Amniotic stem cell (primary cell): ENCODE measurements around the gene SLC44A2.

Experiments
- DNase-seq: peaks from one replicate; lab custom pipeline; 2025; lab: John Stamatoyannopoulos, UW

Gene SLC44A2

DNA sequence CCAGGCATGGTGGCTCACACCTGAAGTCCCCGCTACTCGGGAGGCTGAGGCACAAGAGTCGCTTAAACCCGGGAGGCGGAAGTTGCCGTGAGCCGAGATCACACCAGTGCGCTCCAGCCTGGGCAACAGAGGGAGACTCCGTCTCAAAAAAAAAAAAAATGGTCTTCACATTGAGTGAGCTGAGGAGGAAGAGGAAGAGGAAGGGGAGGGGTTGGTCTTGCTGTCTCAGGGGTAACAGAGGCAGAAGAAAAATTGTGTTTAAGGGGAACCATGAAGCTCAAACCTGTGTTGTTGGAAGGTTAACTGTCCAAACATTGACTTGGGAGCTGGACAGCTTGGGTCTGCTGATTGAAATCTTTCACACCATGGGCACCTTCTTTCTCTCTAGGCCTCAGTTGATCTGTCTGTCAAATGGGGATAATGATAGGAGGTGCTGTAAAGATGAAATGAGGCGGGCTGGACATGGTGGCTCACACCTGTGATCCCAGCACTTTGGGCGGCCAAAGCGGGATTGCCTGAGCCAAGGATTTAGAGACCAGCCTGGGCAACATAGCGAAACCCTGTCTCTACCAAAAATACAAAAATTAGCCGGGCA lies 9.8 kb upstream of the SLC44A2 start:
- no peak for DNase-seq

DNA sequence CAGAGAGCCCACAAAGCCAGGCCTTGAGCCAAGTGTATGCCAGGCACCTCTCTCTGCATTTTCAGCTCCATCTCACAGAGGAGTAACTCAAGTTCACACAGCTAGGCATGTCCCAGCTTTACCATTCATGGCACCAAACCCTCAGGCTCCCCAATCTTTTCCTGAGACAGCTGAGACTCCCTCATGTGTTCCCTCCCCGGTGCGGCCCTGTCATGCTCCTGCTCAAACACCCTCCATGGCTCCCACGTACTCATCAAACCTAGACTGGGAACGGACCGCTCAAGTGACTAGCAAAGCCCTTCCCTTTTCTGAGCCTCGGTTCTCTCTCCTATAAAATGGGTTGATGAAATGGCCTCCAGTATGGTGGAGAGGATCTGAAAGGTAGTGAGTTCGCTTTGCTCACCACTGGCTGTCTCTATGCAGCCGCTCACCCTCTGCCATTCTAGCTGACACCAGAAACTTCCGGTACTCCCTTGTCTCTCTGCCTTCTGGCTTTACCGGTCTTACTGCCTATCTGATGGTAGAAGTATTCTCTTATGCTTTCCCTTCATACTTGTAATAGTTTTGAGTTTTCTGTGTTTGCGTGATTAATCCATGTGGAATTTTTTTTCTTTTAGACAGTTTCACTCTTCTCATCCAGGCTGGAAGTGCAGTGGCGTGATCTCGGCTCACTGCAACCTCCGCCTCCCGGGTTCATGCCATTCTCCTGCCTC lies 7.8 kb upstream of the SLC44A2 start:
- peak; percentile 78 for DNase-seq

- no peak for DNase-seq
These were observed 6.5 kb upstream of the SLC44A2 start for GRCh38 chr19:10618846-10619245.

GRCh38 chr19:10620786-10621185 lies 4.6 kb upstream of the SLC44A2 start:
- DNase-seq, result no peak

DNA sequence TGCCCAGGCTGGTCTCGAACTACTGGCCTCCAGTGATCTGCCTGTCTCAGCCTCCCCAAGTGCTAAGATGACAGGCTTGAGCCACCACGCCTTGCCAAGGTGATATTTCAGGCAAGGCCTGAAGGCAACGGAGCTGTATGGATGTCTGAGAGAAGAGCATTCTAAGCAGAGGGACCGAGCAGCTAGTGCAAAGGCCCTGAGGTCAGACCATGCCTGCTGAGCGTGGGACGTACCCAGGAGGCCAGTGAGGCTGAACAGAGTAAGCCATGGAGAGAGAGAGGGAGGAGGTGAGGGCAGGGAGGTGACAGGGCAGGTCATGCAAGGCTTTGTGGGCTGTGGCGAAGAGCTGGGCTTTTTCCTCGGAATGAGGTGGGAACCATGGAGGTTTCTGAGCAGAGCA lies 3.4 kb upstream of the SLC44A2 start:
- DNase-seq, result no peak

DNA sequence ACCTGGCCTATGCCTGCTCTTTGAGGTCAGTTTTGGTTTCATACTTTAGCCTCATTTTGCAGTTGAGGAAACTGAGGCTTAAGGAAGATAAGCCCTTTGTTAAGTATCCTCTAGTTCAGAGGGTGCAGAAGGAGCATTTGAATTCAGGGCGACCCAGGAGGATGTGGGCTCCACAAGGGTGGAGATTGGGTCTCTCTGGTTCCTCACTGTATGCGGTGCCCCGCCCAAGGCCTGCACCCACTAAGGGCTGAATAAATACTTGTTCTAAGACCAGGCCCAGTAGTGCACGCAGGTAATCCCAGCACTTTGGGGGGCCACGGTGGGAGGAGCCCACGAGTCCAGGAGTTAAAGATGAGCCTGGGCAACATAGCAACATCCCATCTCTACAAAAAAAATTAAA lies 768 bp upstream of the SLC44A2 start:
- DNase-seq, result no peak

- no peak for DNase-seq
These were observed 397 bp downstream of the SLC44A2 start for GRCh38 chr19:10625762-10626138.

DNA sequence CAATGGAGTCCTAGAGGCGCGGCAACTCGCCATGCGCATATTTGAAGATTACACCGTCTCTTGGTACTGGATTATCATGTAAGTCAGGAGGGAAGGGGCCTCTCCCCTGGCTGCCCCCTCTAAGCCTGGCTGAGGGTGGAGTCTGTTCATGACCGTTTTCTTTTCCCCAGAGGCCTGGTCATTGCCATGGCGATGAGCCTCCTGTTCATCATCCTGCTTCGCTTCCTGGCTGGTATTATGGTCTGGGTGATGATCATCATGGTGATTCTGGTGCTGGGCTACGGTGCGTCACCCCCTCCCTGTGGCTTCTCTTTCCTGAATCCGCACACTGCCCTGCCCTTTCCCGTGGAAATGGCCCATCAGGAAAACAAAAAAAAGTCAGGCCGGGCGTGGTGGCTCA lies 6.5 kb downstream of the SLC44A2 start:
- no peak for DNase-seq

DNA sequence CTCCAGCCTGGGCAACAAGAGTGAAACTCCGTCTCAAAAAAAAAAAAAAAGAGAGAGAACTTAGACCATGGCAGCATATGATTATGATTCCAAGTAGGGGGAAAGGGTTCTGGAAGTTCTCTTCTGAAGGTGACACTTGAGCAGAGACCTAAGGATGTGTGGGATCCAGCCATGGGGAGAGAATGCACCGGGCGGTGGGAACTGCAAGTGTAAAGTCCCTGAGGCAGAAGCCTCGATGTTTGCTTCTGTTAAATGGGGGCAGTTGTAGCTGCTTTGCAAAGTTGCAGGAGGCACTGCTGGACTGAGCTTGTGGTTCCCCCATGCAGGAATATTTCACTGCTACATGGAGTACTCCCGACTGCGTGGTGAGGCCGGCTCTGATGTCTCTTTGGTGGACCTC lies 9.1 kb downstream of the SLC44A2 start:
- DNase-seq, result no peak

GRCh38 chr19:10634963-10635362 lies 9.6 kb downstream of the SLC44A2 start:
- DNase-seq, result no peak

DNA sequence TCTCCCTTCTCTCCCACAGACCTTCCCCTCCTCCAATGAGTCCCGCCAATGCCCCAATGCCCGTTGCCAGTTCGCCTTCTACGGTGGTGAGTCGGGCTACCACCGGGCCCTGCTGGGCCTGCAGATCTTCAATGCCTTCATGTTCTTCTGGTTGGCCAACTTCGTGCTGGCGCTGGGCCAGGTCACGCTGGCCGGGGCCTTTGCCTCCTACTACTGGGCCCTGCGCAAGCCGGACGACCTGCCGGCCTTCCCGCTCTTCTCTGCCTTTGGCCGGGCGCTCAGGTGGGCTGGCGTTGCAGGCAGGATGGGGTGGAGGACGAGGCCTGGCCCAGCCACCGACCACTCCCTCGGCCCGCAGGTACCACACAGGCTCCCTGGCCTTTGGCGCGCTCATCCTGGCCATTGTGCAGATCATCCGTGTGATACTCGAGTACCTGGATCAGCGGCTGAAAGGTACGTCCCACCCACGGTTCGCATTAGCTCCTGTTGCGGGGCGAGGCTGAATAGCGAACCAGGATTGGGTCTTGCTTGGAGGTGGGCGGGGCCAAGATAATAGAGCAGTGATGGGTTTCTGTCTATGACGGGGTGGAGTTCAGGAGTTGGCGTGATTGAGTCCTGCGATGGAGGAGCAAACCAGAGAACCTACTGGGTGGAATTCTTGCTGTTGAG lies 11.1 kb downstream of the SLC44A2 start:
- DNase-seq, result no peak

DNA sequence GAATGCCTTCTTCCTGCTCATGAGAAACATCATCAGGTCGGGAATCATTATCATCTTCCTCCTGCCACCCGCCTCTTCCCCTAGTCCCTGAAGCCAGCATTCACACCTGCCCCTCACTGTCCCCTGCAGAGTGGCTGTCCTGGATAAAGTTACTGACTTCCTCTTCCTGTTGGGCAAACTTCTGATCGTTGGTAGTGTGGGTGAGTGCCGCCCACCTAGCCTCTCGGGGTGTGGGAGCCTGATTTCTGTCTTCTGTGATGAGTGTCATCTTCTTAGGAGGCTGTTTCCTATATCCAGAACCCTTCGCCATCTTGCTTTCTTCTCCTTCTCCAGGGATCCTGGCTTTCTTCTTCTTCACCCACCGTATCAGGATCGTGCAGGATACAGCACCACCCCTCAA lies 12.5 kb downstream of the SLC44A2 start:
- DNase-seq, result no peak

- DNase-seq, result no peak
These were observed 14.5 kb downstream of the SLC44A2 start for GRCh38 chr19:10639836-10640235.

GRCh38 chr19:10640361-10640760 lies 15.0 kb downstream of the SLC44A2 start:
- DNase-seq, result no peak

- no peak for DNase-seq
These were observed 15.9 kb downstream of the SLC44A2 start for GRCh38 chr19:10641248-10641647.

- no peak for DNase-seq
These were observed 17.3 kb downstream of the SLC44A2 start for GRCh38 chr19:10642473-10643171.

GRCh38 chr19:10643172-10643967 lies 18.0 kb downstream of the SLC44A2 start:
- no peak for DNase-seq

- DNase-seq, result no peak
These were observed 18.6 kb downstream of the SLC44A2 start for GRCh38 chr19:10643968-10644259.

DNA sequence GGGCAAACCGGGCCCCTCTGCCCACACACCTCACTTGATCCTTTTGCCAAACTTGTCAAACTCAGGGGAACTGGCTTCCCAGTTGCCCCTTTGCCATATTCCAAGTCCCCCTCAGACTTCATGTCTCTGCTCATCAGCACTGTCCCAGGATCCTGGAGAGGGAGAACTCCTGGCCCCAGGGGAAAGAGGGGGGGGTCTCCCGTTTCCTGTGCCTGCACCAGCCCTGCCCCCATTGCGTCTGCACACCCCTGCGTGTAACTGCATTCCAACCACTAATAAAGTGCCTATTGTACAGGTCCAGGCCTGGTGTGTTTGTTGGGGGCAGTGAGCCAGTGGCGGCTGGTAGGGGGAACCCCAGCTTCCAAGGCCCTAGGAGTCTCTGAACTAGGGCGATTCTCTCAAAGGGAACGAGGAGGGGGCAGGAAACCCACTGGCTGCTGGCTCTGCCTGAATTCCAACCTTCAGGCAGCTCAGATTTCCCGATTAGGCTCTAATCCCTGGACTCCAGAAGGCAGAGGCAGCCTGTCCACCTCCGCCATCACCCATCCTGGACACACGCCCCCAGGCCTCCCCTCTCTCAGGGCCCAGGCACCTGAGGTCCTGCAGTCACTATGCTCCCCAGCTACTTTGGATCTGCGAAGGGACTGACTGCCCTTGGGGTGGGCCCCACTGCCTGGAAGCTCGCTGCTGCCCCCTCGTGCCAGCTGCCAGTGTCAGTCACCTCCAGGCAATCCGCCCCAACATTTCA lies 19.1 kb downstream of the SLC44A2 start:
- peak; percentile 43 for DNase-seq

- DNase-seq, result no peak
These were observed 21.3 kb downstream of the SLC44A2 start for GRCh38 chr19:10646456-10647159.

DNA sequence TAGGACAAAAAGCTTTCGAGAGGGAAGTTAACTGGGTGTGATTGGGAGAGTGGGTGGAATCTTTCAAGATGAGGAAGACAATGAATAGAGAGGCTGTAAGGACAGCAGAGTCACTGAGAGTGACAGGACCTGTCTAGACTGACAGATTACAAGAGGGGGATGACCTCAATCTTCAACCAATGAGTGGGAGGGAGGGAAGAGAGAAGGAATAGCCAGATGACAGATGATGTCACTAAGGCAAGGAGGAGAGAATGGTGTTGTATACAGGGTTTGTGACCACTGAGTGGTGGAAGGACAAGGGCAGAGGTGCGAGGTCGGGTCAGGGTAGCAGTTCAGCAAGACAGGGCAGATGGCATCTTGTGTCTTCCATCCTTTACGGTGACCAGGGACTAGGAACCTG lies 23.0 kb downstream of the SLC44A2 start:
- DNase-seq, result no peak
